GM19035 (cell line): Measurements from ENCODE around the gene RSRC1.
A peak's percentile ranks its signal among the peaks of the same experiment; 100 is the strongest.
"Not testable (repeated sequence)": the region's sequence is repeated elsewhere in the genome, so short reads cannot be mapped to it uniquely, and the experiment has no call there.

Source experiments
- ATAC-seq: cut with Tn5 transposase; IDR thresholded peaks from one replicate; pipeline ENCODE4 v1.9.1; 2021; ENCODE audit not compliant: unreplicated experiment

Gene RSRC1

DNA sequence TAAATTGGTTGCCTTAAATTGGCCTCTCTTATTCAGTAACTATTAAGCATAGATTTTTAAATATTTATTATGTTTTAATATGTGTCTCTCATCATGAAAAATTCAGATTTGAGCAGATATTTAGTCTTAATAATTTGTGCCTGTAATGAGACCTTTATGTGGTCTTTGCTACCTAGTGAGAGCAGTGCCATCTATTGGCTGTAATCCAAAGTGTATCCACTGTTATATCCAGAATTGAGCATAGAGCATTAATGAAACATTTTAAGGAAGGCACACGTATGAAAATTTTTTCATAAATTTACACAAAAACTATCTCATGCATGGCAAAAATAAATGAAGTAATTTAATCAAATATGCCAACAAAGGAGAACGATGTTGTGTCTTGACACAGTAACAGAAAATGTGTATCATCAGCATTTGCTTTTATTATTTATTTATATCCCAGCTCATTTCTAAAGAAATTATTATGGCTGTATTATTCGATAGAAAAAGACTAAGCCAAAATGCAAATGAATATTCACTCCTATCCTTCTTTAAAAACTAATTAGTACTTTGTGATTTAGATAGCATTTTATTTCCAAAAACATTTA is 203.5 kb downstream of the RSRC1 start:
- ATAC-seq, result no peak

GRCh38 chr3:158314426-158315357 is 204.8 kb downstream of the RSRC1 start:
- ATAC-seq, result peak; percentile 77

DNA sequence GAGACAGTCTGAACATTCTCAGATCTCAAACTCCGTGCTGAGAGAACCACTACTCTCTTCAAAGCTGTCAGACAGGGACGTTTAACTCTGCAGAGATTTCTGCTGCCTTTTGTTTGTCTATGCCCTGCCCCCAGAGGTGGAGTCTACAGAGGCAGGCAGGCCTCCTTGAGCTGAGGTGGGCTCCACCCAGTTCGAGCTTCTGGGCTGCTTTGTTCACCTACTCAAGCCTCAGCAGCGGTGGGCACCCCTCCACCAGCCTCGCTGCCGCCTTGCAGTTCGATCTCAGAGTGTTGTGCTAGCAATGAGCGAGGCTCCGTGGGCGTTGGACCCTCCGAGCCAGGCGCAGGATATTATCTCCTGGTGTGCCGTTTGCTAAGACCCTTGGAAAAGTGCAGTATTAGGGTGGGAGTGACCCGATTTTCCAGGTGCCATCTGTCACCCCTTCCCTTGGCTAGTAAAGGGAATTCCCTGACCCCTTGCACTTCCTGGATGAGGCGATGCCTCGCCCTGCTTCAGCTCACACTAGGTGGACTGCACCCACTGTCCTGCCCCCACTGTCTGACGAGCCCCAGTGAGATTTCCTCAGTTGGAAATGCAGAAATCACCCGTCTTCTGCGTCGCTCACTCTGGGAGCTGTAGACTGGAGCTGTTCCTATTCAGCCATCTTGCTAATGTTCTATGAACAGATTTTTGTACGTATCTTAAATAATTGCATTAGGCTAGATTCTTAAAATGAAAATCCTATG is 220.0 kb downstream of the RSRC1 start:
- not testable (repeated sequence) for ATAC-seq

DNA sequence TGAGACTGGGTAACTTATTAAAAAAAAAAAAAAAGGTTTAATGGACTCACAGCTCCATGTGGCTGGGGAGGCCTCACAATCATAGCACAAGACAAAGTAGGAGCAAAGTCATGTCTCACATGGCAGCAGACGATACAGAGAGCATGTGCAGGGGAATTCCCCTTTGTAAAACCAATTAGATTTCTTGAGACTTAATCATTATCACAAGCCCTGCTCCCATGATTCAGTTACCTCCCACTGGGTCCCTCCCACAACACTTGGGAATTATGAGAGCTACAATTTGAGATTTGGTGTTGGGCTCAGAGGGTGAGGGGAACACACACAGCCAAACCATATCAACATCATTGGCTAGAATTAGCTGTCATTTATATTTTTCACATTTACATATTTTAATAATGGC is 221.0 kb downstream of the RSRC1 start:
- ATAC-seq, result no peak

GRCh38 chr3:158333736-158334135 is 223.8 kb downstream of the RSRC1 start:
- no peak for ATAC-seq

GRCh38 chr3:158337110-158337509 is 227.2 kb downstream of the RSRC1 start:
- no peak for ATAC-seq

DNA sequence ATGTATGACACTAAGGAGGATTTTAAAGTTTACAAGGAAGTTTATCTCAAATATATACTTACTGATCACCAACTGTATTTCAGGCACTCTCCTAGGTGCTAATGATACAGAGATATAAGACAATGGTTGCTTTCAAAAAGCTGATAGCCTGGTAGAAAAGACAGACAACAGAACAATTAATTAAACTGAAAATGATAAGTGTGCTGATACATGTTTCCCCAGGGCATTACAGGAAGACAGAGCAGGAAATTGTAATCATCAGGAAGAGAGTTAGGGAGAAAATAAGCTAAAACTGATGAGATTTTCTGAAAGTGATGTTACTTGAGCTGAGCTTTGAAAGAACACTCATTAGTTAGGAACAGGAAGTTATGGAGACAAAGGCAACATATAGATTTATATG is 229.7 kb downstream of the RSRC1 start:
- no peak for ATAC-seq

DNA sequence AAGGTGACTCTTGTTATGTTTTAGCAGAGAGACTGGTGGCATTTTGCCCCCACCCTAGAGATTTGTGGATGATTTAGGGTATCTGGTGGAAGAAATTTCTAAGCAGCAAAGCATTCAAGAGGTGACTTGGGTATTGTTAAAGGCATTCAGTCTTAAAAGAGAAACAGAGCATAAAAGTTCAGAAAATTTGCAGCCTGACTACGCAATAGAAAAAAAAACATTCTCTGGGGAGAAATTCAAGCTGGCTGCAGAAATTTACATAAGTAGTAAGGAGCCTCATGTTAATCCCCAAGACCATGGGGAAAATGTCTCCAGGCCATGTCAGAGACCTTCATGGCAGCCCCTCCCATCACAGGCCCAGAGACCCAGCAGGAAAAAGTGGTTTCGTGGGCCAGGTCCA is 231.1 kb downstream of the RSRC1 start:
- not testable (repeated sequence) for ATAC-seq

DNA sequence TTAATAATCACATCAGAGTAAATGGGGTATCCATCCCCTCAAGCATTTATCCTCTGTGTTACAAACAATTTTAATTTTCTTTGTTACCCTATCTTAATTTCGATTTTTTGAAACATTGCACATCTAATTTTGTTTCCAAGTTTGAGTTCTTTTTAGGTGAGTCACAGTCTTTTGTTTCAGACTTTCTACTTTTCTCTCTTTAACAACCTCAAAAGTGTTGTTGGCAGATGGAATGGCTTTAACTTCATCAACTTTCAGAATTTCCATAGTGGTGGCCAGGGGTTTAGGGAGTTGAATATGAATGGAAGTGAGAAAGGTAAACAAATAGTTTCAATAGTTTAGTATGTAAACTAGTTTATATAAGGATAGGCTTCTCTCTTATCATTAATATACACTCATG is 238.1 kb downstream of the RSRC1 start:
- no peak for ATAC-seq

DNA sequence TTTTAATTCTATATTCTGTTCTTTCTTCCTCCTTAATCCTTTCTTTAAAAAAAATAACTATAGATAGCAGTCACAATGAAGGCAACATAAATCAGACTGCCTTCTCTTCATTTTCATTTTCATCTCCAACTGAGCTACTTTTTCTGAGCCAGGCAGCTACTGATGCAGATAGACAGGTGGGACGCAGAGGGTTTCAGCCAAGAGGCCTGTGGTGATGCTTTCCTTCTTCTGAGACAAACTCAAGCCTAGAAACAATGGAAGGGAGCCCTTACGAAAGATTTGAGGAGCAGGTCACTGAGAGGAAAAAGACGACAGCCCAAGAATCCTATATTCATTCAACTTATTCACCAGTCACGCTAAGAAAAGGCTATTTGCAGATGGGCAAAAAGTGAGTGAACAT is 241.1 kb downstream of the RSRC1 start:
- no peak for ATAC-seq

GRCh38 chr3:158352551-158352950 is 242.7 kb downstream of the RSRC1 start:
- no peak for ATAC-seq

DNA sequence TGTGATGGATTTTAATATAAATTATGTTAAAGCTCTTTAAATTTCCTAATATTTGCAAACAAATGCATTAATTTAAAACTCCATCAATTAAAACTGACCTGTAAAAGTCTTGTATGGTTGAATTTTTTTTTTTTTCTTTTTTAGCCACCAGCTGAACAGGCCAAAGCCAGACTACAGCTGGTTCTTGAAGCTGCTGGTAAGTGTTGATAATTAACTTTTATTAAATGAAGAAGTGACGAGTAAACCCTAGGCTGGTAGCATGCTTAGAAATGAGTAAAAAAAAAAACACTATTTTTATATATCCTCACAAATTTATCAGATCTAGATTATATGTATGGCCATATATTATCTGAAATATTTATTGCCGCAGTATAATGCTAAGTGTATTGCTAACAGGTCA is 244.8 kb downstream of the RSRC1 start:
- no peak for ATAC-seq

DNA sequence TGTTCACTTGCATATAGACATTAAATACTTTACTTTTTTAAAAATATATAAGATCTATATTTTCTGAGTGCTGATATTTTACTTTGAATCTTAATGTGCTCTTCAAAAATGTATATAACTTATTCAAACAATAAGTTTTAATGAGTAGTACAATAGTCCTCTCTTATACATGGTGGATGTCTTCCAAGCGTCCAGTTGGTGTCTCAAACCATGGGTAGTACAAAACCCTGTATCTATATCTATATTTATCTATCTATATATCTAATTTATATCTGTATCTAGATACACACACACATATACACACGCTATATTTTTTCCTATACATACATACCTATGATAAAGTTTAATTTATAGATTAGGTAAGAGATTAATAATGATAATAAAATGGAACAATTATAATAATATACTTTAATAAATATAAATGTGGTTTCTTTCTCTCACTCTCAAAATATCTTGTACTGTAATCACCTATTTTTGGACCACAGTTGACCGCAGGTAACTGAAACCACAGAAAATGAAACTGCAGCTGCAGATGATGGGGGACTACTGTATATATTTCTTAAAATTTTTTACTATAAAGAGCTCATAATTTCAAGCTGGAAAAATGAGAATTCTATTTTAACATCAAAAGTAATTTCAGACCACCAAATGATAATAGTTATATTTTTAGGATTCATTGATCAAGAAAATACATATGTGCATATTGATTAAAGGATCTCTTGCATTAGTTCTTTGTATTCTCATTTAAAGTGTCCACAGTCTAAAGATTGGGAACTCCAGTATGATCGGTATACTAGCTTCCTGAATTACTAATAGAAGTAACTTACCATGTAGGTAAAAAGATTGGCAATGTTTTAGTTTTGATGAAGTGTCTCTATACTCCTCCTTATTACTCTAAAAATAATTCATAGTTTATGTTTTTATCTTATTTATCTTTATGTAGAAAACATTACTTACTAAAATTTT is 246.0 kb downstream of the RSRC1 start:
- peak; percentile 95 for ATAC-seq

- no peak for ATAC-seq
Observed at GRCh38 chr3:158359339-158359738, 249.4 kb downstream of the RSRC1 start.

GRCh38 chr3:158360756-158361448 is 251.0 kb downstream of the RSRC1 start:
- ATAC-seq, result no peak

GRCh38 chr3:158368271-158368670 is 258.4 kb downstream of the RSRC1 start:
- ATAC-seq, result no peak

- ATAC-seq, result no peak
Observed at GRCh38 chr3:158369279-158369678, 259.4 kb downstream of the RSRC1 start.

DNA sequence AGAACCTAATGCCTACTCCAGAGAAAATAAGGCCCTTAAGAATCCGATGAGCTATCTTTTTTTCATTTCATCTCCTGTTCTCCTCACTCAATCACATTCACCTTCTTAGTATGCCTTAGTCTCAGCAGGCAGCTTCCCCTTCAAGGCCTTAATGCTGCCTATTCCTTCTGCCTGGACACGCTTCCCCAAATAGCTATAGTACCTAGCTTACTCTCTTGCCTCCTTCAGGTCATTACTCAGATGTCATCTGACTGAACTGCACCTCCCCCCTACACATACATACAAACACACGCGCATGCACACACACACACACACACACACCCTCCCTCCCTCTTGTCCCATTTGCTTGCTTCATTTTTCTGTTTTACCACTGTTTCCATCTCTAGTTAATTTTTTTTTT is 269.6 kb downstream of the RSRC1 start:
- ATAC-seq, result no peak

- ATAC-seq, result no peak
Observed at GRCh38 chr3:158381262-158381868, 271.5 kb downstream of the RSRC1 start.

- no peak for ATAC-seq
Observed at GRCh38 chr3:158382479-158382878, 272.6 kb downstream of the RSRC1 start.
